HG02642 (cell line): Measurements from ENCODE around the gene TCL1B.

ENCODE experiments used
- ATAC-seq: cut with Tn5 transposase; IDR thresholded peaks from one replicate; pipeline ENCODE4 v1.9.1; 2021; ENCODE audit warnings: mild to moderate bottlenecking; ENCODE audit not compliant: unreplicated experiment, poor library complexity

Gene TCL1B

GRCh38 chr14:95685978-95686922 lies at the start of gene TCL1B:
TCL1B (plus strand) TSS chr14:95686426; CDS start chr14:95686468, 42 bp downstream.
- no peak for ATAC-seq

- no peak for ATAC-seq
Measured at GRCh38 chr14:95644981-95645380, 41.2 kb upstream of the TCL1B start.

GRCh38 chr14:95645389-95645996 lies 40.7 kb upstream of the TCL1B start:
- no peak for ATAC-seq

GRCh38 chr14:95647926-95648325 lies 38.3 kb upstream of the TCL1B start:
- ATAC-seq = no peak

- ATAC-seq = no peak
Measured at GRCh38 chr14:95649230-95649629, 37.0 kb upstream of the TCL1B start.

GRCh38 chr14:95651028-95651427 lies 35.2 kb upstream of the TCL1B start:
- ATAC-seq = no peak

GRCh38 chr14:95651821-95652583 lies 34.2 kb upstream of the TCL1B start:
- ATAC-seq = no peak

- ATAC-seq = no peak
Measured at GRCh38 chr14:95652690-95653089, 33.5 kb upstream of the TCL1B start.

- ATAC-seq = no peak
Measured at GRCh38 chr14:95655461-95655860, 30.8 kb upstream of the TCL1B start.

- no peak for ATAC-seq
Measured at GRCh38 chr14:95656634-95657033, 29.6 kb upstream of the TCL1B start.

GRCh38 chr14:95657454-95657853 lies 28.8 kb upstream of the TCL1B start:
- no peak for ATAC-seq

- ATAC-seq = no peak
Measured at GRCh38 chr14:95659293-95659989, 26.8 kb upstream of the TCL1B start.

- no peak for ATAC-seq
Measured at GRCh38 chr14:95659990-95660385, 26.2 kb upstream of the TCL1B start.

- no peak for ATAC-seq
Measured at GRCh38 chr14:95660651-95661515, 25.3 kb upstream of the TCL1B start.

GRCh38 chr14:95662376-95663186 lies 23.6 kb upstream of the TCL1B start:
- peak; percentile 35 for ATAC-seq

- ATAC-seq = peak; percentile 29
Measured at GRCh38 chr14:95663226-95663797, 22.9 kb upstream of the TCL1B start.

- no peak for ATAC-seq
Measured at GRCh38 chr14:95664066-95664465, 22.2 kb upstream of the TCL1B start.

- ATAC-seq = peak; percentile 38
Measured at GRCh38 chr14:95664546-95664945, 21.7 kb upstream of the TCL1B start.
